Tibial nerve (tissue), 3 donors: ENCODE measurements around the gene TPD52L2.

Source experiments
- POLR2A ChIP-seq, 2 donors: fragments of 450-650 bp; IDR thresholded peaks; one replicate each; pipeline ENCODE4 v1.6.1; 2017; ENCODE audit warnings: antibody characterized with exemption in 2 of 2, mild to moderate bottlenecking in 2 of 2, moderate library complexity in 2 of 2
- TF ChIP-seq, protein P1 (sequence below), 5 experiments: fragments of 200-600 bp in 3 of 5; fragments of 450-650 bp in 2 of 5; sonication (generic) in 3 of 5; IDR thresholded peaks; one replicate each; pipeline ENCODE4 v1.5.1; 2016 to 2019; ENCODE audit warnings: antibody characterized with exemption in 5 of 5, mild to moderate bottlenecking in 3 of 5, moderate library complexity in 2 of 5

DNA sequence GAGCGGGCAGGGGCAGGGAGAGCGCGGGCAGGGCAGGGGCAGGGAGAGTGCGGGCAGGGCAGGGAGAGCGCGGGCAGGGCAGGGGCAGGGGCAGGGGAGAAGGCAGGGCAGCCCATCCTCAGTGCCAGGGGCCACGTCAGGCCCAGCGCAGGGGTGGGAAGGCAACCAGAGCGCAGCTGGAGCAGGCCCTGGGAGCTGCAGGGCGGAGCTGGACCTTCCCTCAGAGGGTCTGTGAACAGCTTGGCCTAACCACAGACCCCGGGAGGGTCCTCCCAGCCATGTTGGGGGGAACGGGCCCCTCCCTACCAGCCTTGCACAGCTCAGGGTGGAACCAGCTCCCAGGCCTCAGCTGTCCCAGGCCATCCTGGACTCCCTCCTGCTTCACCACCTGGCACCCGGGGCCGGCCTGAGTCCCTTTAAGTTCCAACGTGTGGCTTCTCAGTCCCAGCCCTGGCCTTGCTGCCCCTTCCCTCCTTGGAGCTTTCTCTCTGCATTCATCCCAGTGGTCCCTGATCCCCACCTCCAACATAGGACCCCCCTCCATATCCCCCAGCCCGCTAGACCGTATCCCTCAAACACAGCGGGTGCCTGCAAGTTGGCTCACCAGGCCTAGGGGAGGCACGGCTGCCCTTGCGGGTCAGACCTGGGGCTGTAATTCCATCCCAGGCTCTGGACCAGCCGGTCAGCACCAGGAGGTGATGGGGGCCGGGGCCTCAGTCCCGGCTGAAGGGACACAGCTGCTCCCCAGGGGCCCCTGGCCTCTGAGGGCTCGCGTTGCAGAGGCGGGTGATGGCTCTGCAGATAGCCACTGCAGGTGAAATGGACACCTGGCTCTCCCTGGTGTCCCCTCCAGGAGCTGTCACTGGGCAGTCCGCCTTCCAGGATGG is 28.4 kb upstream of the TPD52L2 start:
- TF ChIP-seq, protein P1, sequence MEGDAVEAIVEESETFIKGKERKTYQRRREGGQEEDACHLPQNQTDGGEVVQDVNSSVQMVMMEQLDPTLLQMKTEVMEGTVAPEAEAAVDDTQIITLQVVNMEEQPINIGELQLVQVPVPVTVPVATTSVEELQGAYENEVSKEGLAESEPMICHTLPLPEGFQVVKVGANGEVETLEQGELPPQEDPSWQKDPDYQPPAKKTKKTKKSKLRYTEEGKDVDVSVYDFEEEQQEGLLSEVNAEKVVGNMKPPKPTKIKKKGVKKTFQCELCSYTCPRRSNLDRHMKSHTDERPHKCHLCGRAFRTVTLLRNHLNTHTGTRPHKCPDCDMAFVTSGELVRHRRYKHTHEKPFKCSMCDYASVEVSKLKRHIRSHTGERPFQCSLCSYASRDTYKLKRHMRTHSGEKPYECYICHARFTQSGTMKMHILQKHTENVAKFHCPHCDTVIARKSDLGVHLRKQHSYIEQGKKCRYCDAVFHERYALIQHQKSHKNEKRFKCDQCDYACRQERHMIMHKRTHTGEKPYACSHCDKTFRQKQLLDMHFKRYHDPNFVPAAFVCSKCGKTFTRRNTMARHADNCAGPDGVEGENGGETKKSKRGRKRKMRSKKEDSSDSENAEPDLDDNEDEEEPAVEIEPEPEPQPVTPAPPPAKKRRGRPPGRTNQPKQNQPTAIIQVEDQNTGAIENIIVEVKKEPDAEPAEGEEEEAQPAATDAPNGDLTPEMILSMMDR (IDR thresholded peaks at IDR 0.05): no peak
- TF ChIP-seq POLR2A (IDR thresholded peaks at IDR 0.05): no peak
